ENCODE results near the gene SLC1A5.

- no peak for TF ChIP-seq USF2 (IDR thresholded peaks at IDR 0.05)
- TF ChIP-seq, protein P1, sequence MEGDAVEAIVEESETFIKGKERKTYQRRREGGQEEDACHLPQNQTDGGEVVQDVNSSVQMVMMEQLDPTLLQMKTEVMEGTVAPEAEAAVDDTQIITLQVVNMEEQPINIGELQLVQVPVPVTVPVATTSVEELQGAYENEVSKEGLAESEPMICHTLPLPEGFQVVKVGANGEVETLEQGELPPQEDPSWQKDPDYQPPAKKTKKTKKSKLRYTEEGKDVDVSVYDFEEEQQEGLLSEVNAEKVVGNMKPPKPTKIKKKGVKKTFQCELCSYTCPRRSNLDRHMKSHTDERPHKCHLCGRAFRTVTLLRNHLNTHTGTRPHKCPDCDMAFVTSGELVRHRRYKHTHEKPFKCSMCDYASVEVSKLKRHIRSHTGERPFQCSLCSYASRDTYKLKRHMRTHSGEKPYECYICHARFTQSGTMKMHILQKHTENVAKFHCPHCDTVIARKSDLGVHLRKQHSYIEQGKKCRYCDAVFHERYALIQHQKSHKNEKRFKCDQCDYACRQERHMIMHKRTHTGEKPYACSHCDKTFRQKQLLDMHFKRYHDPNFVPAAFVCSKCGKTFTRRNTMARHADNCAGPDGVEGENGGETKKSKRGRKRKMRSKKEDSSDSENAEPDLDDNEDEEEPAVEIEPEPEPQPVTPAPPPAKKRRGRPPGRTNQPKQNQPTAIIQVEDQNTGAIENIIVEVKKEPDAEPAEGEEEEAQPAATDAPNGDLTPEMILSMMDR (IDR thresholded peaks at IDR 0.05): no peak
These were observed 32.4 kb downstream of the SLC1A5 start for GRCh38 chr19:46755853-46756543.

All from A549 (cell line).